WTC11 (cell line): ENCODE results near the gene ZNF609. TPM values are rescaled to one million over a fixed set of nuclear protein-coding genes. Genes with fewer than 3 reads are reported as not detected.

Experiments used
- ATAC-seq: fragments of 200-7000 bp; cut with Tn5 transposase; 2 replicates; pipeline ENCODE4 v1.10.0; 2021; ENCODE audit warnings: mild to moderate bottlenecking, moderate library complexity
- CTCF ChIA-PET: fragments of 300-600 bp; sonication (Branson Sonifier 250); formaldehyde crosslinking; loops from one replicate; lab custom pipeline; 2021; ENCODE audit warnings: antibody characterized with exemption; lab: Charles Lee
- POLR2A ChIA-PET: fragments of 350-600 bp; sonication (Branson Sonifier 250); formaldehyde crosslinking; loops from one replicate; lab custom pipeline; 2021; ENCODE audit warnings: antibody characterized with exemption; lab: Charles Lee
- DNase-seq: peaks from one replicate; pipeline ENCODE4 v3.0.0; 2021; ENCODE audit warnings: low spot score
- H3K27ac Mint-ChIP-seq: 2 replicates; pipeline ENCODE4 v1.8.0; 2021; ENCODE audit warnings: mixed read lengths
- H3K27me3 Mint-ChIP-seq: 2 replicates; pipeline ENCODE4 v1.8.0; 2021; ENCODE audit warnings: low read depth, mild to moderate bottlenecking, moderate library complexity, mixed read lengths
- H3K36me3 Mint-ChIP-seq: 2 replicates; pipeline ENCODE4 v1.8.0; 2021; ENCODE audit warnings: mixed read lengths
- H3K4me1 Mint-ChIP-seq: 2 replicates; pipeline ENCODE4 v1.8.0; 2022; ENCODE audit warnings: mixed read lengths
- H3K4me3 Mint-ChIP-seq: 2 replicates; pipeline ENCODE4 v1.8.0; 2021; ENCODE audit warnings: mild to moderate bottlenecking, moderate library complexity, mixed read lengths
- H3K9me3 Mint-ChIP-seq: 2 replicates; pipeline ENCODE4 v1.8.0; 2021; ENCODE audit warnings: mixed read lengths
- CTCF ChIP-seq: fragments of 200-600 bp; IDR thresholded peaks from 2 replicates; pipeline ENCODE4 v1.8.0; 2022; ENCODE audit warnings: antibody characterized with exemption
- E2F4 ChIP-seq: sonication (generic); formaldehyde crosslinking; IDR thresholded peaks from 2 replicates; pipeline ENCODE4 v1.8.1; 2022; ENCODE audit warnings: low read depth, mild to moderate bottlenecking, moderate library complexity, missing genetic modification reagents, borderline replicate concordance
- E2F5 ChIP-seq: sonication (generic); formaldehyde crosslinking; IDR thresholded peaks from 2 replicates; pipeline ENCODE4 v1.8.1; 2022; ENCODE audit warnings: mild to moderate bottlenecking, moderate library complexity, missing genetic modification reagents
- ELF4 ChIP-seq: sonication (generic); formaldehyde crosslinking; IDR thresholded peaks from 2 replicates; pipeline ENCODE4 v1.8.1; 2022; ENCODE audit warnings: low read depth, mild to moderate bottlenecking, moderate library complexity, missing genetic modification reagents
- ERG ChIP-seq: fragments of 250-450 bp; sonication (Bioruptor Pico); IDR thresholded peaks from 2 replicates; pipeline ENCODE4 v1.8.0; 2021; ENCODE audit warnings: mild to moderate bottlenecking
- FOXK1 ChIP-seq: sonication (generic); formaldehyde crosslinking; IDR thresholded peaks from 2 replicates; pipeline ENCODE4 v1.8.0; 2022; ENCODE audit warnings: mild to moderate bottlenecking, moderate library complexity, missing genetic modification reagents
- FOXP4 ChIP-seq: sonication (generic); formaldehyde crosslinking; IDR thresholded peaks from 2 replicates; pipeline ENCODE4 v1.8.0; 2022; ENCODE audit warnings: mild to moderate bottlenecking, missing genetic modification reagents
- GABPB1 ChIP-seq: sonication (generic); formaldehyde crosslinking; IDR thresholded peaks from 2 replicates; pipeline ENCODE4 v1.8.1; 2023; ENCODE audit warnings: mild to moderate bottlenecking, missing genetic modification reagents
- GRHL2 ChIP-seq: fragments of 250-450 bp; sonication (Bioruptor Pico); IDR thresholded peaks from 2 replicates; pipeline ENCODE4 v1.8.0; 2022; ENCODE audit warnings: mild to moderate bottlenecking, moderate library complexity; ENCODE audit not compliant: insufficient replicate concordance, severe bottlenecking
- IRF1 ChIP-seq: sonication (generic); formaldehyde crosslinking; IDR thresholded peaks from 2 replicates; pipeline ENCODE4 v1.8.0; 2023; ENCODE audit warnings: missing genetic modification reagents
- OVOL2 ChIP-seq: fragments of 250-450 bp; sonication (Bioruptor Pico); IDR thresholded peaks from 2 replicates; pipeline ENCODE4 v1.9.0; 2021; ENCODE audit warnings: mild to moderate bottlenecking, borderline replicate concordance
- RORB ChIP-seq: fragments of 250-450 bp; sonication (Bioruptor Pico); IDR thresholded peaks from 2 replicates; pipeline ENCODE4 v1.9.0; 2021; ENCODE audit warnings: mild to moderate bottlenecking
- SMAD3 ChIP-seq: sonication (generic); formaldehyde crosslinking; IDR thresholded peaks from 2 replicates; pipeline ENCODE4 v1.8.0; 2022; ENCODE audit warnings: missing genetic modification reagents, mild to moderate bottlenecking, borderline replicate concordance
- SMAD4 ChIP-seq: sonication (generic); formaldehyde crosslinking; IDR thresholded peaks from 2 replicates; pipeline ENCODE4 v1.8.0; 2022; ENCODE audit warnings: mild to moderate bottlenecking, missing genetic modification reagents
- TEAD1 ChIP-seq: sonication (generic); formaldehyde crosslinking; IDR thresholded peaks from 2 replicates; pipeline ENCODE4 v1.8.0; 2022; ENCODE audit warnings: mild to moderate bottlenecking, missing genetic modification reagents
- TP53 ChIP-seq: sonication (generic); formaldehyde crosslinking; IDR thresholded peaks from 2 replicates; pipeline ENCODE4 v1.8.1; 2023; ENCODE audit warnings: mild to moderate bottlenecking, missing genetic modification reagents
- ZBTB21 ChIP-seq: sonication (generic); formaldehyde crosslinking; IDR thresholded peaks from 2 replicates; pipeline ENCODE4 v1.8.1; 2023; ENCODE audit warnings: mild to moderate bottlenecking, missing genetic modification reagents, borderline replicate concordance
- ZMAT4 ChIP-seq: fragments of 250-450 bp; sonication (Bioruptor Pico); IDR thresholded peaks from 2 replicates; pipeline ENCODE4 v1.9.0; 2021; ENCODE audit warnings: mild to moderate bottlenecking
- ZNF263 ChIP-seq: sonication (generic); formaldehyde crosslinking; IDR thresholded peaks from 2 replicates; pipeline ENCODE4 v1.8.1; 2022; ENCODE audit warnings: low read depth, mild to moderate bottlenecking, moderate library complexity, missing genetic modification reagents
- total RNA-seq: library from RNA; stranded (reverse); gene quantifications from 3 replicates; pipeline ENCODE4 v1.2.3, GENCODE V29; 2021

The ZNF609 gene
- total RNA-seq, 1 experiment from 2014 or later = 47.4 TPM

- CTCF ChIA-PET = no interaction called here
- 0 out of 2 replicates have a peak, but pooled peaks cover 2% of the 10 kb centered on the region for H3K36me3 Mint-ChIP-seq
These were observed 6.1 kb upstream of the ZNF609 start for GRCh38 chr15:64454282-64454681.

More at GRCh38 chr15:64454282-64454681, 6.1 kb upstream of the ZNF609 start:
- Mint-ChIP-seq H3K27me3 (no peaks in the 10 kb centered on the region), H3K27ac (no peak overlapping the region)
- DNase-seq = no peak
- TF ChIP-seq RORB (no peak), FOXP4 (no peak), SMAD3 (CRISPR knock-in tag) (no peak), GABPB1 (no peak), SMAD4 (CRISPR knock-in tag) (no peak), TP53 (CRISPR knock-in tag) (no peak), OVOL2 (CRISPR knock-in tag) (no peak), TEAD1 (CRISPR knock-in tag) (no peak), E2F4 (CRISPR knock-in tag) (no peak), ERG (CRISPR knock-in tag) (no peak), IRF1 (CRISPR knock-in tag) (no peak), ZBTB21 (no peak), ZMAT4 (CRISPR knock-in tag) (no peak), CTCF (no peak), ELF4 (no peak), E2F5 (CRISPR knock-in tag) (no peak), GRHL2 (CRISPR knock-in tag) (no peak), ZNF263 (no peak), FOXK1 (CRISPR knock-in tag) (no peak)
- TF ChIP-seq, all 79 proteins: peak for 0
- POLR2A ChIA-PET = no interaction called here
- Mint-ChIP-seq H3K4me3 (no peak overlapping the region), H3K4me1 (peaks cover 46% of the 10 kb centered on the region), H3K9me3 (no peaks in the 10 kb centered on the region)
- ATAC-seq = peak; percentile 78
